Tibial nerve (tissue), 4 donors: ENCODE measurements around the gene IL36G.

ENCODE experiments used
- CTCF ChIP-seq, 5 experiments: fragments of 200-600 bp in 3 of 5; fragments of 450-650 bp in 2 of 5; sonication (generic) in 3 of 5; IDR thresholded peaks; one replicate each; pipeline ENCODE4 v1.5.1; 2016 to 2019; ENCODE audit warnings: antibody characterized with exemption in 5 of 5, mild to moderate bottlenecking in 3 of 5, moderate library complexity in 2 of 5
- EP300 ChIP-seq, 2 donors: sonication (generic); formaldehyde crosslinking; IDR thresholded peaks; one replicate each; pipeline ENCODE4 v1.6.1; 2017; ENCODE audit warnings: antibody characterized with exemption in 2 of 2, mild to moderate bottlenecking in 1 of 2
- POLR2A ChIP-seq, 2 donors: fragments of 450-650 bp; IDR thresholded peaks; one replicate each; pipeline ENCODE4 v1.6.1; 2017; ENCODE audit warnings: antibody characterized with exemption in 2 of 2, mild to moderate bottlenecking in 2 of 2, moderate library complexity in 2 of 2

- TF ChIP-seq CTCF (IDR thresholded peaks at IDR 0.05): no peak
- TF ChIP-seq POLR2A (IDR thresholded peaks at IDR 0.05): no peak
- no peak for TF ChIP-seq EP300 (IDR thresholded peaks at IDR 0.05)
These were observed 2.7 kb downstream of the IL36G start for GRCh38 chr2:112980537-112980936.
